Testis (tissue), 2 donors: ENCODE results near the gene ADK.
"Not testable (repeated sequence)": the region's sequence is repeated elsewhere in the genome, so short reads cannot be mapped to it uniquely, and the experiment has no call there.

Experiments used
- CTCF ChIP-seq, 3 experiments: fragments of 450-650 bp in 2 of 3; fragments of 200-600 bp in 1 of 3; sonication (generic) in 1 of 3; IDR thresholded peaks; one replicate each; pipeline ENCODE4 v1.5.1; 2016 to 2019; ENCODE audit warnings: antibody characterized with exemption in 3 of 3, mild to moderate bottlenecking in 2 of 3, moderate library complexity in 1 of 3
- POLR2A ChIP-seq: fragments of 450-650 bp; IDR thresholded peaks from one replicate; pipeline ENCODE4 v1.6.1; 2017; ENCODE audit warnings: antibody characterized with exemption, mild to moderate bottlenecking, moderate library complexity

- not testable (repeated sequence) for TF ChIP-seq POLR2A; CTCF (IDR thresholded peaks at IDR 0.05)
Measured at GRCh38 chr10:74573497-74573896, 422.5 kb downstream of the ADK start.
